Central memory CD4-positive, alpha-beta T cell (primary cell): ENCODE results near the gene ZBTB39.
"Not testable (repeated sequence)": the region's sequence is repeated elsewhere in the genome, so short reads cannot be mapped to it uniquely, and the experiment has no call there.

Source experiments
- DNase-seq: peaks from one replicate; pipeline ENCODE4 v3.0.0; 2022

Gene ZBTB39

GRCh38 chr12:56978397-56979138, 27.8 kb downstream of the ZBTB39 start:
- no peak for DNase-seq

- not testable (repeated sequence) for DNase-seq
Observed at GRCh38 chr12:56977361-56977760, 29.0 kb downstream of the ZBTB39 start.

DNA sequence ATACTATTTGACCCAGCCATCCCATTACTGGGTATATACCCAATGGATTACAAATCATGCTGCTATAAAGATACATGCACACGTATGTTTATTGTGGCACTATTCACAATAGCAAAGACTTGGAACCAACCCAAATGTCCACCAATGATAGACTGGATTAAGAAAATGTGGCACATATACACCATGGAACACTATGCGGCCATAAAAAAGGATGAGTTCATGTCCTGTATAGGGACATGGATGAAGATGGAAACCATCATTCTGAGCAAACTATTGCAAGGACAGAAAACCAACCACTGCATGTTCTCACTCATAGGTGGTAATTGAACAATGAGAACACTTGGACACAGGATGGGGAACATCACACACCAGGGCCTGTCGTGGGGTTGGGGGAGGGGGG, 32.1 kb downstream of the ZBTB39 start:
- DNase-seq = not testable (repeated sequence)

GRCh38 chr12:56968910-56969309, 37.4 kb downstream of the ZBTB39 start:
- not testable (repeated sequence) for DNase-seq

DNA sequence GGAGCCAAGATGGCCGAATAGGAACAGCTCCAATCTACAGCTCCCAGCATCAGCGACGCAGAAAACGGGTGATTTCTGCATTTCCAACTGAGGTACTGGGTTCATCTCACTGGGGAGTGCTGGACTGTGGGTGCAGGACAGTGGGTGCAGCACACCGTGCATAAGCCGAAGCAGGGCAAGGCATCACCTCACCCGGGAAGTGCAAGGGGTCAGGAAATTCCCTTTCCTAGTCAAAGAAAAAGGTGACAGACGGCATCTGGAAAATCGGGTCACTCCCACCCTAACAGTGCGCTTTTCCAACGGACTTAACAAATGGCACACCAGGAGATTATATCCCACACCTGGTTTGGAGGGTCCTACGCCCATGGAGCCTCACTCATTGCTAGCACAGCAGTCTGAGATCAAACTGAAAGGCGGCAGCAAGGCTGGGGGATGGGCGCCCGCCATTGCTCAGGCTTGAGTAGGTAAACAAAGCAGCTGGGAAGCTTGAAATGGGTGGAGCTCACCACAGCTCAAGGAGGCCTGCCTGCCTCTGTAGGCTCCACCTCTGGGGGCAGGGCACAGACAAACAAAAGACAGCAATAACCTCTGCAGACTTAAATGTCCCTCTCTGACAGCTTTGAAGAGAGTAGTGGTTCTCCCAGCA, 40.2 kb downstream of the ZBTB39 start:
- not testable (repeated sequence) for DNase-seq

GRCh38 chr12:56965124-56965523, 41.2 kb downstream of the ZBTB39 start:
- not testable (repeated sequence) for DNase-seq

DNA sequence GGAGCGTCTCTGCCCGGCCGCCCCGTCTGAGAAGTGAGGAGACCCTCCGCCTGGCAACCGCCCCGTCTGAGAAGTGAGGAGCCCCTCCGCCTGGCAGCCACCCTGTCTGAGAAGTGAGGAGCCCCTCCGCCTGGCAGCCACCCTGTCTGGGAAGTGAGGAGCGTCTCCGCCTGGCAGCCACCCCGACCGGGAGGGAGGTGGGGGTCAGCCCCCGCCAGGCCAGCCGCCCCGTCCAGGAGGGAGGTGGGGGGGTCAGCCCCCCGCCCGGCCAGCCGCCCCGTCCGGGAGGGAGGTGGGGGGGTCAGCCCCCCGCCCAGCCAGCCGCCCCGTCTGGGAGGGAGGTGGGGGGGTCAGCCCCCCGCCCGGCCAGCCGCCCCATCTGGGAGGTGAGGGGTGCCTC, 42.8 kb downstream of the ZBTB39 start:
- DNase-seq = not testable (repeated sequence)

- DNase-seq = not testable (repeated sequence)
Observed at GRCh38 chr12:56962247-56962646, 44.1 kb downstream of the ZBTB39 start.

- no peak for DNase-seq
Observed at GRCh38 chr12:56958422-56958821, 47.9 kb downstream of the ZBTB39 start.

- no peak for DNase-seq
Observed at GRCh38 chr12:56957229-56958052, 48.9 kb downstream of the ZBTB39 start, which contains the start of gene RDH16. Gene RDH16, minus strand, starts transcription at chr12:56957608. Its CDS starts 146 bp downstream, at chr12:56957462.

DNA sequence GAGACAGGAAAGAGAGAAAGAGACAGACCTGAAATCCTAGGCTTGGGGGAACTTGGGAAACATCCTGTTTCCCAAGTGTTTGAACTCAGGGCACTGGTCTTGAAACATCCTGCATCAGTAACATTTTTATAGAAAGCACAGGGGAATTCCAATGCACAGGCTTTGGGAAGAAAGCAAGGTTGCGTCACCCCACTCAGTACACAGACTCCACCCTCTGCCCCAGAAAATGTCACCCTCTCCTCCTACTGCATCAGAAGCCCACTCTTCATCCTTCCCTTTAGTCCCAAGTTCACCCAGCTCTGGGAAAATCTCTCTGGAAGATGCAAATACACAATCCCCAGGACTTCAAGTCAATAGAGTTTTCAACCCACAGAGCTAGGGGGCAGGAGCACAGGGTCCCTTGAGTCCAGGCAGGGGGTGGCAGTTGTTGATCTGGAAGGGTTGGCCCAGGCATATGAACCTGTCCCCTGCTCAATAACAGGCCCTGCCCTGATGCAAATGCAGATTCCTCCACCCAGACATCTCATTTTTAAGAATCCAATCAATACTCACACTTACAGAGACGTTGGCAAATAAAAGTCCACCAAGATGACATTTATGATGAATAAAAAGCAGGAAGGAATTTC, 50.6 kb downstream of the ZBTB39 start:
- no peak for DNase-seq

DNA sequence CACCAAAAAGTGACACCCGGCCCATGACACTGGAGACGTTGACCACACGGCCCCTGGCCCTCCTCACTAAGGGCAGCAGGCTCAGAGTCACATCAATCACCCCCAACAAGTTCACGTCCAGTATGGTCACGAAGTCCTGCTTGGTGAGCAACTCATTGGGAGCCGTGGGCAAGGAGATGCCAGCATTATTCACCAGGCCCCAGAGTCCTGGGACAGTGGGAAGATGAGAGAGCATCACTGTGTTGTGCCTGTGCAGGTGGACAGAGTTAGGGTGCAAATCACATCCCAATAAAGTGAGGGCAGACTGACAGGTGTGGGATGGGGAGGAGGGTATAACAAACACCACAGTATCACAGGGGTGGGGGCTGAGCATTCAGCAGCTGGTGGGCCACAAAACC, 51.4 kb downstream of the ZBTB39 start:
- no peak for DNase-seq

- DNase-seq = no peak
Observed at GRCh38 chr12:56954057-56954957, 52.0 kb downstream of the ZBTB39 start.

- no peak for DNase-seq
Observed at GRCh38 chr12:56953314-56953713, 53.0 kb downstream of the ZBTB39 start.

- no peak for DNase-seq
Observed at GRCh38 chr12:56951582-56952339, 54.6 kb downstream of the ZBTB39 start.

DNA sequence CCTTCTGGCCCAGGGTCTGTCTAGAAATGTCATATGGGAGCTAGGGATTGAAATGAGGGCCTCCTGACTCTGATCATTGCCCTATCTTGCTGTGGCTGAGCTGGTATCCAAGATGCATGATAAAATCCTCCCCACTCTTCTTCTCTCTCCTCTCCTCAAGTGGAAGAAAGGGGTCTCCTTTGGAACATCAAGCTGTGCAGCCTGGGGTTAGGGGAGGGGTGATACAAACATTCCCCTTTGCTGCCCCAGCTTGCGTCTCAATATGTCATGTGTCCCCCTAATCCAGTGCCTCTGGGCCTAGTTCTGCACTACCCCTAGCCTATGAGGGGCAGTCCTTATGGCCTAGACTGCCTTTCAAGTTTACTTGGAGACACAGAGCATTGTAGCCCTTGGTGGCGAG, 57.5 kb downstream of the ZBTB39 start:
- no peak for DNase-seq
